ENCODE measurements around the gene FUT3. TPM values are rescaled to one million over a fixed set of nuclear protein-coding genes. Genes with fewer than 3 reads are reported as not detected.

Gene FUT3
- total RNA-seq, 2 donors from 2014 or later, result not detected

DNA sequence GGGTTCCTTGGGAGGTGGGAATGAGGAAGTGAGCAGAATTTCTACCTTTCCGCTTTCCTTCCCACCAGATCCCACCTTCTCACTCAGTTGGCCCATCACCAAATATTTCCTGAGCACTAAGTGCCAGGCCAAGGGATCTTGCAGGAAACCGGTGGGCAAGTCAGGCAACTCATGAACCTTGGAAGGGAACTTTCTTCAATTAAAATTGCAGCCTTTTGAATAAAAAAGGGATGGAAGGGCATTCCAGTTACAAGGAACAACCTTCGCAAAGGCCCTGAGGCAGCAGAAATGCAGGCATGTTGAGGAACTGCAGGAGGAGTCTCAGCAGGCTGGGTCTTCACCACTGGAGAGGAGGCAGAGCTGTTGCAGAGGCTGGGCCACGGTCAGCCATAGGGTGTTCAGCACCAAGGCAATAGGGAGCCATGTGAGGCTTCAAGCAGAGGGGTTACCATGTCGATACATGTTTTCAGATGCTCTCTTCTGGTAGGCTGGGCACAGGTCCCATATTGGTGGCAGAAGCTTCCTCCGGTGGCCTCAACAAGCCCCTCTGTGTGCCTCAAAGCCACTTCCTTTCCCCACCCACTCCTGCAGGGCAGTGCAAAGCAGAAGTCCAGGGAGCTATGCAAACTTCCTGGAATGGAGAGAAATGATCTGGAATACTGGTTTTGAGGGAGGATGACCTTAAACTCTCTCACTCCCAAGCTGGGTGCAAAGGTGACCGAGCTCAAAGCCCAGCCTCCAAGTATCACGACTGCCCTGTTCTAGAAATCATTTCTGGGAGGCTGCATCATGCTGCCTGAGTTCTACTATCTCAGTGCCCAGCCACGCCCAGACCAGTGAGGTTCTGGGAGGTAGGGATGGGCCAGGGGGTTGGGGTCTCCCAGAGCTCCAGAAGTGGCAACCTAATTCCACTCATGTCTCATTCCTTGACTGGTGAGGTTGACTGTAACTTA lies 11.9 kb downstream of the FUT3 start, which contains the start of gene FUT6:
Gene FUT6 (minus strand): TSS at position 638 of the 953 bp plus-strand sequence. CDS start 7,135 bp downstream, outside the sequence.
- H3K9me3 ChIP-seq, result no peaks in the 10 kb centered on the region
- H3K4me1 ChIP-seq, result no peaks in the 10 kb centered on the region
- no peak for DNase-seq (ENCODE audit: low spot score)
- TF ChIP-seq, protein P1, sequence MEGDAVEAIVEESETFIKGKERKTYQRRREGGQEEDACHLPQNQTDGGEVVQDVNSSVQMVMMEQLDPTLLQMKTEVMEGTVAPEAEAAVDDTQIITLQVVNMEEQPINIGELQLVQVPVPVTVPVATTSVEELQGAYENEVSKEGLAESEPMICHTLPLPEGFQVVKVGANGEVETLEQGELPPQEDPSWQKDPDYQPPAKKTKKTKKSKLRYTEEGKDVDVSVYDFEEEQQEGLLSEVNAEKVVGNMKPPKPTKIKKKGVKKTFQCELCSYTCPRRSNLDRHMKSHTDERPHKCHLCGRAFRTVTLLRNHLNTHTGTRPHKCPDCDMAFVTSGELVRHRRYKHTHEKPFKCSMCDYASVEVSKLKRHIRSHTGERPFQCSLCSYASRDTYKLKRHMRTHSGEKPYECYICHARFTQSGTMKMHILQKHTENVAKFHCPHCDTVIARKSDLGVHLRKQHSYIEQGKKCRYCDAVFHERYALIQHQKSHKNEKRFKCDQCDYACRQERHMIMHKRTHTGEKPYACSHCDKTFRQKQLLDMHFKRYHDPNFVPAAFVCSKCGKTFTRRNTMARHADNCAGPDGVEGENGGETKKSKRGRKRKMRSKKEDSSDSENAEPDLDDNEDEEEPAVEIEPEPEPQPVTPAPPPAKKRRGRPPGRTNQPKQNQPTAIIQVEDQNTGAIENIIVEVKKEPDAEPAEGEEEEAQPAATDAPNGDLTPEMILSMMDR (IDR thresholded peaks at IDR 0.05), result no peak
- H3K27me3 ChIP-seq, result no peaks in the 10 kb centered on the region
- no peaks in the 10 kb centered on the region for H3K36me3 ChIP-seq
- H3K27ac ChIP-seq, result no peak within 1 kb of the TSS
- H3K4me3 ChIP-seq, result no peak within 1 kb of the TSS

DNA sequence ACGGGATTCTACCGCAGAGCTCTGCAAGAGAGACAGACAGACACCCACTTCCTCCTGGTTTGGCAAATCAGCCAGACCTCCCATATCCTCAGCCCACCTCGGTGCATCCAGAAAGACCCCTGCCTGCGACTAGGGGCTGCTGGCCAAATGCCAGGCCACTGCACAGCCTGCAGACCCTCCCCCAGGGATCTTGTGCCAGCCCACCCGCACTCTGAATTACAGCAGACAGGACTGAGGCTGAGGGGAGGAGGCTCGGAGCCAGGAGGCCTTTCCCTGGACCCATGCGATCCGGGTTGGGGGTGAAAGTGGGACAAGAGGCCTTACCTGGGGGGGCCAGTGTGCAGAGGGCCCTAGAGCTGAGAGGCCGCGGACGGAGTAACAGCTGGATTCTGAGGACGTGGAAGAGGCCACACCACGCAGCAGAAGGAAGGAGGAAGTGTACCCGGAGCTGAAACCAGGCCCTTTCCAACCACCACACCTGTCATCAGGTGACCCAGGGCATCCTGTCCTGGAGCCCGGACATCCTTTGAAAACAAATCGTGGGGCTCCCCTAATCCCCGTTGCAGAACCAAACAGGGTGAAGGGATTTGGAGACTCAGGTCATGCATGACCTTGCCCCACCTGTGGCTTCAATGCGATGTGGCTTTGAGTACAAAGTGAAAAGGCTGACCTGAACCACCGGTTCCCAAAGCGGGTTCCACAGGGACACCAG lies 12.7 kb downstream of the FUT3 start:
- Histone ChIP-seq H3K36me3 (no peaks in the 10 kb centered on the region), H3K4me1 (no peaks in the 10 kb centered on the region), H3K27me3 (no peaks in the 10 kb centered on the region), H3K9me3 (no peaks in the 10 kb centered on the region), H3K4me3 (no peak overlapping the region), H3K27ac (no peak overlapping the region)
- DNase-seq (ENCODE audit: low spot score), result no peak
- TF ChIP-seq, protein P1 (IDR thresholded peaks at IDR 0.05), result no peak

DNA sequence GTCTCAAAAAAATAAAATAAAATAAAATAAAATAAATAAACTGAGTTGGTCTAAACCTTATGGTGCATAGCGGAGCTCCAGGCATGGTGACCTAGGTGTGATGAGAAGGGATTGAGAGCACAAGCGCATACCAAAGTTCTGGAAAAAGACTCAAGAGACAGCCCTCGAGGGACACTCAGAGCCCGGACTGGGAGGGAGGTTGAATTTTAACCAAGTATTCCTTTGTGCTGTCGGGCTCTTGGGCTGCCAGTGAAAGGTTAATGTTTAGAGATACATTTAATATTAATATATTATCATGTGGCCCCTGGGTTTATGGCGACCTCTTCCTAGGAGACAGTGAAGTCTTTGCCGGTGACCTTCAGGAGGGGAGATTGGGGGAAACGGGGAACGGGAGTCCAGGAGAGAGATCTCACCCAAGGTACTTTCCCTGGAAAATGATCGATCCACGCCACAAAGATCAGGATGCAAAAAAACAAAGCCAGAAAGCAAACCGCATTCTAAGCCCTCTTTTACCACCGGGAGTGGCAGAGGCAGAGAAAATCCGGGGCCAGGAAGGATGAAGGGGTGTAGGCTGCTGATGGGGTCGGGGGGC lies 13.4 kb downstream of the FUT3 start:
- Histone ChIP-seq H3K4me3 (no peak overlapping the region), H3K9me3 (no peaks in the 10 kb centered on the region), H3K36me3 (no peaks in the 10 kb centered on the region), H3K27me3 (no peaks in the 10 kb centered on the region), H3K27ac (no peak overlapping the region), H3K4me1 (no peaks in the 10 kb centered on the region)
- DNase-seq (ENCODE audit: low spot score), result no peak
- TF ChIP-seq, protein P1 (IDR thresholded peaks at IDR 0.05), result no peak

DNA sequence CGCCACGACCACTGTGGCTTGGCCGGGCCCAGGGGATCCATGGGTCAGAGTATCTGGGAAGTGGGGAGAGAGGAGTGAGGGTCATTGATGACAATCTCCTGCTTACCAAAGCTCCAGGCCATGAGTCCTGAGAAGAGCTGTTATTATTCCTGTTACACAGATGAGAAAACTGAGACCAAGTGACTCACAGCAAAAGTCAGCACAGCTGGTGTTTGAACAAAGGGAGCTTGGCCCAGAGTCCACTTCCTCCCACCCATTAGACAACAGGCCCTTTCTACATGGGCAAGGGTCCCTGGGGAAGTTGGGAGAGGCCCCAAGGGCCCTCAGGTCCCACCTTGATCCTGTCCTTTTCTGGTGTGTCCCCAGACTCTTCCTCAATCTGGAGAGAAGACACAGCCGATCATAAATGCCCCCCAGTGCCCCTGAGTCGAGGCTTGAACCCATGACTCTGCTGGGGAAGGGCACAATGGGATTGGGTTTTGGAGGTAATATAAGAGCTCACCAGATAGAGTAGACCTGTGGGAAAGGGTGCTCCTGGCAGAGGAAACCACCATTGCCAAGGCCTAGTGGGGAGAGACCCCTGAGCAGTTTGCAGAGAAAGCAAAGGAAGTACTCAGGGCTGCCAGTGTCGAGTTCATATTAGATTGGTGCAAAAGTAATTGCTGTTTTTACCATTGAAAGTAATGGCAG lies 18.6 kb downstream of the FUT3 start:
- DNase-seq (ENCODE audit: low spot score), result no peak
- no peaks in the 10 kb centered on the region for H3K36me3 ChIP-seq
- H3K4me1 ChIP-seq, result peaks cover 0 to 16% of the 10 kb centered on the region in 2 donors
- H3K9me3 ChIP-seq, result no peaks in the 10 kb centered on the region
- H3K27ac ChIP-seq, result no peak overlapping the region
- H3K4me3 ChIP-seq, result no peak overlapping the region
- no peaks in the 10 kb centered on the region for H3K27me3 ChIP-seq
- TF ChIP-seq, protein P1 (IDR thresholded peaks at IDR 0.05), result no peak

DNA sequence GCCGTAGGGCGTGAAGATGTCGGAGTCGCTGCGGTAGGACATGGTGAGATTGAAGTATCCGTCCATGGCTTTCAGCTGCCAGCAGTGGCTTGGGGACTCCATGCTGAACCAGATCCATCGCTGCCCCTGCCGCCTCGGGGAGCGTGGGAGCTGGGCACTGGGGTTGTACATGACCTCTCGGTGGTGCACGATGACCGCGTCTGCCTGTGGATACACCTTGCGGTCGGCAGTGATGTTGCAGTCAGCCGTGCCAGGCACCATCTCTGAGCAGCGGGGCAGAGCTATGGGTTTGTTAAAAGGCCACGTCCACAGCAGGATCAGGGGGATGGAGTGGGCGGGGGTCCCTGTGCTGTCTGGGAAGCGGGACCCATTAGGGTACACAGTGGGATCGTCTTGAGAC lies 19.2 kb downstream of the FUT3 start:
- no peaks in the 10 kb centered on the region for H3K9me3 ChIP-seq
- peaks cover 0 to 21% of the 10 kb centered on the region in 2 donors for H3K4me1 ChIP-seq
- no peaks in the 10 kb centered on the region for H3K36me3 ChIP-seq
- no peak overlapping the region for H3K4me3 ChIP-seq
- H3K27me3 ChIP-seq, result no peaks in the 10 kb centered on the region
- DNase-seq (ENCODE audit: low spot score), result no peak
- TF ChIP-seq, protein P1 (IDR thresholded peaks at IDR 0.05), result no peak
- no peak overlapping the region for H3K27ac ChIP-seq
